Astrocyte of the cerebellum (primary cell): ENCODE measurements around the gene ATG4A.
A peak's percentile ranks its signal among the peaks of the same experiment; 100 is the strongest.

Source experiments
- DNase-seq: peaks from one replicate; pipeline ENCODE4 v3.0.0-alpha.2; 2011; ENCODE audit warnings: low read depth
- H3K4me3 ChIP-seq: 2 replicates; pipeline ENCODE4 v1.5.1; 2011; ENCODE audit warnings: mild to moderate bottlenecking, low read depth, low read length, moderate library complexity
- CTCF ChIP-seq: IDR thresholded peaks from 2 replicates; pipeline ENCODE4 v1.5.1; 2012; ENCODE audit warnings: low read length, low read depth, moderate library complexity, mild to moderate bottlenecking; ENCODE audit errors: missing control alignments
- in situ Hi-C: cut with HindIII; loops from 2 replicates; pipeline ENCODE4 v1.10.0; 2017; ENCODE audit warnings: low sequenced_read_pairs

ATG4A gene

GRCh38 chrX:108064001-108064400 is 27.6 kb upstream of the ATG4A start:
- DNase-seq, result no peak
- in situ Hi-C loops, result no loop called here
- H3K4me3 ChIP-seq, result no peak overlapping the region
- no peak for TF ChIP-seq CTCF

- no peak for DNase-seq
- in situ Hi-C loops, result no loop called here
- TF ChIP-seq CTCF, result no peak
- H3K4me3 ChIP-seq, result no peak overlapping the region
These were observed 27.0 kb upstream of the ATG4A start for GRCh38 chrX:108064613-108065012.

DNA sequence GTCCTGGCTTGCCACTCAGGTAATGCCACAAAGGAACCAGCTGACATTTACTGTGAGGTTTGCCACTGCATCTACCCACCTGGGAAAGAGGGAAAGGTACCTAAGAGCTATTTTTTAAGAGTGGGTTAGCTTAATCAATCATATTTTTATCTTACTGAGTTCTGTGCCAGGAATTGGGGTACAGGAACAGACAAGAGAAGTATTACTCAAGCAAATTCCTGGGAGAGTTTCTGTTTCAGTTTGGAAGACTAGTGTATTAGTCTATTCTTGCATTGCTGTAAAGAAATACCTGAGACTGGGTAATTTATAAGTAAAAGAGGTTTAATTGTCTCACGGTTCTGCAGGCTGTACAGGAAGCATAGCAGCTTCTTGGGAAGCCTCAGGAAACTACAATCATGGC is 23.5 kb upstream of the ATG4A start:
- in situ Hi-C loops, result no loop called here
- no peak for TF ChIP-seq CTCF
- no peak overlapping the region for H3K4me3 ChIP-seq
- no peak for DNase-seq

DNA sequence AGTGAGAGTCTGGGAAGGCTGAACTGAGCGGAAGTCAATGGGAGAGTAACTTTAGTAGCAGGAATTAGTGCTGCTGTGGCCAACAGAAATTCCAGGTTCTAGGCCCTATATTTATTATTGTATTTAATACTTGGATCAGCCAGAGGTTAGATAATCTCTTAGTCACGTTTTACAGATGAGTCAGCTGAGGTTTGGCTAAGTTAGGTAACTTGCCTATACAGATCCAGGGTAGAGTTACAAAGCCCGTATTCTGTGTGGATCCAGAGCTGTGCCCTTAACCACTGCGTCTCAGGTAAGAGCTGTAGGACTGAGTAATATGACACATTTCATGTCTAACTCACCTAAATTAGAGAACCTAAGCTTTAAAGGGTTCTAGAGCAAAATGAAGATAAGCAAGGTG is 20.7 kb upstream of the ATG4A start:
- no peak for TF ChIP-seq CTCF
- no peak overlapping the region for H3K4me3 ChIP-seq
- peak; percentile 23 for DNase-seq
- in situ Hi-C loops, result no loop called here

DNA sequence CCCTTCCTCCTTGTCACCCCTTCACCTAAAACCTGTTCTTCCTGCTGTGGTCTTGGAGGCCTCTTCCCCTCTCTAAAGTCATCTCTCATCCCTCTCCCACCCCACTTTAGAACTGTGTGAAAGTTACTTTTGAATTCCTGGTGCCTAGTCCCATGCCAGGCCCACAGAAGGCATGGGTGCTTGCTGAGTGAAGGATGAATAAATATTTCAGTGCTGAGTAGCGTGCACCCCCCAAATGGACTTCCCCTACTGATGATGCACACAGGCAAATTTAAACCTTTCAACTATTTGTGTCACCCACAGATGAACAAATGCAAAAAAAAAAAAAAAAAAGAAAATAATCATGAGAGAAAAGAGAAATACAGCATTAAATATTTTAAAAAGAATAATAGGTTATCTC is 20.0 kb upstream of the ATG4A start:
- in situ Hi-C loops, result no loop called here
- TF ChIP-seq CTCF, result no peak
- DNase-seq, result no peak
- H3K4me3 ChIP-seq, result no peak overlapping the region

DNA sequence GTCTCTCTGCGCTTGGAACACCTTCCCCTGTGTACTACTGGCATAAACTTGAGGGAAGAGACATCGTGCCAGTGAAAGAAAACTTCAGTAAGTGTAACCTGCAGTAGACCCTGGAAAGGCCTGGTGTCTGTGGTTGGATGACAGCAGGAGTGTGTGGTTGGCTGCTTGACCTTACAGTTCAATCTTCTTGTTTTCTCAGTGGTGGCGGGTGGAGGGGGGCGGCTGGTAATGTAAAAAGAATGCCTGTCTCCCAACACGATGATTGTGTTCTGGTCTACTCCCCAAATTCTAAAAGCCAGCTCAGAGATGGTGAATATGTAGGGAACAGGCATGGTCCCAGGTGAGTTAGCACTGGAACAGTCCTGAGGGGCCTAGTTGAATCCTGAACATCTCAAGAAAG is 18.8 kb upstream of the ATG4A start:
- no peak overlapping the region for H3K4me3 ChIP-seq
- TF ChIP-seq CTCF, result no peak
- DNase-seq, result peak; percentile 66
- in situ Hi-C loops, result no loop called here

- in situ Hi-C loops, result no loop called here
- DNase-seq, result no peak
- no peak for TF ChIP-seq CTCF
- H3K4me3 ChIP-seq, result no peak overlapping the region
These were observed 10.5 kb upstream of the ATG4A start for GRCh38 chrX:108081110-108081509.
